ENCODE data around the gene MAN1C1. TPM values are rescaled to one million over a fixed set of nuclear protein-coding genes. Genes with fewer than 3 reads are reported as not detected.

The MAN1C1 gene
- total and polyA plus RNA-seq, 8 donors: 4.3 to 33.9 (median 6.1) TPM

DNA sequence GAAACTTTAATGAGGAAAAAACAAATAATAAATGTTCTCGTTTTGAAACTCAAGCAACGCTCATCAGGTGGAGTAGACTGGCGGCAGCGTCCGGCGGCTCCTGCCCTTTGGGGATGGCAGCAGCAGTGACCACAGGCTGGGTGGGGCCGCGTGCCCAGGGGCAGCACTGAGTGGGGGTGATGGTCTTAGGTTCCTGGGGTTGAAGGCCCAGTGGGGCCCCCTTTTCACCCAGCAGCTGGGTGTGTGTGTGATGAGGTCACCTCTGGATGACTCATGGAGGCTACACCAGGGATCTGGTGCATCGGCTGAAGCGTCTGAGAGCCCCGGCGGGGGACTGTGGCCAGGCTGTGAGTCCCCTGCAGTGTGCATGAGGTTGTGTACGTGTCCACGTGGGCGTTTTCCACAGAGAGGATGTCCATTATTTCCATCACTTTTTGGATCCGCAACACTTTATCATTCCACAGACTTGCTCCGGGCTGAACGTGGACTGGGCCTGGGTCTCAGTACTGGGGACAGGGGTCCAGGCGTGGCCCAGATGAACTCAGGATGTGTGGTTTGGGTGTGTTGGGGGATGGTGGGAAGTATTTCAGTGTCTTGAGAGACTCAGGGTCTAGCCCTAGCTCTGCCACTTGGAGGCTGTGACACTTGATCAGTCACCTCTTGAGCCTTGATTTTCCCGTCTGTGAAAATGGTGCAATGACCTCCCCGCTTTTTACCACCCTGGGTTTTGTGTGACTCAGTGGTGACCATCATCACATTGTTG lies 47.6 kb upstream of the MAN1C1 start:
- DNase-seq: no peak
- Histone ChIP-seq H3K36me3 (peaks cover 0 to 23% (median 16%) of the 10 kb centered on the region in 4 donors), H3K4me3 (no peak overlapping the region), H3K4me1 (peaks cover 45 to 65% (median 57%) of the 10 kb centered on the region in 4 donors), H3K27ac (peak overlapping the region in 4 of 5 donors; percentile 72 to 90 (median 84)), H3K9me3 (no peaks in the 10 kb centered on the region), H3K27me3 (no peaks in the 10 kb centered on the region)
- intact Hi-C loops (cut with DNase I; ENCODE audit: low total_unique reads): no loop called here
- TF ChIP-seq, protein P1, sequence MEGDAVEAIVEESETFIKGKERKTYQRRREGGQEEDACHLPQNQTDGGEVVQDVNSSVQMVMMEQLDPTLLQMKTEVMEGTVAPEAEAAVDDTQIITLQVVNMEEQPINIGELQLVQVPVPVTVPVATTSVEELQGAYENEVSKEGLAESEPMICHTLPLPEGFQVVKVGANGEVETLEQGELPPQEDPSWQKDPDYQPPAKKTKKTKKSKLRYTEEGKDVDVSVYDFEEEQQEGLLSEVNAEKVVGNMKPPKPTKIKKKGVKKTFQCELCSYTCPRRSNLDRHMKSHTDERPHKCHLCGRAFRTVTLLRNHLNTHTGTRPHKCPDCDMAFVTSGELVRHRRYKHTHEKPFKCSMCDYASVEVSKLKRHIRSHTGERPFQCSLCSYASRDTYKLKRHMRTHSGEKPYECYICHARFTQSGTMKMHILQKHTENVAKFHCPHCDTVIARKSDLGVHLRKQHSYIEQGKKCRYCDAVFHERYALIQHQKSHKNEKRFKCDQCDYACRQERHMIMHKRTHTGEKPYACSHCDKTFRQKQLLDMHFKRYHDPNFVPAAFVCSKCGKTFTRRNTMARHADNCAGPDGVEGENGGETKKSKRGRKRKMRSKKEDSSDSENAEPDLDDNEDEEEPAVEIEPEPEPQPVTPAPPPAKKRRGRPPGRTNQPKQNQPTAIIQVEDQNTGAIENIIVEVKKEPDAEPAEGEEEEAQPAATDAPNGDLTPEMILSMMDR (IDR thresholded peaks at IDR 0.05): no peak
- no peak for TF ChIP-seq POLR2A (IDR thresholded peaks at IDR 0.05)
- no peak for TF ChIP-seq EP300 (IDR thresholded peaks at IDR 0.05)
- no peak for TF ChIP-seq POLR2AphosphoS5 (IDR thresholded peaks at IDR 0.05)
- 61 to 74% (median 70%) methylated on average over 14 to 21 of the region's 21 CpGs for WGBS, 5 donors

DNA sequence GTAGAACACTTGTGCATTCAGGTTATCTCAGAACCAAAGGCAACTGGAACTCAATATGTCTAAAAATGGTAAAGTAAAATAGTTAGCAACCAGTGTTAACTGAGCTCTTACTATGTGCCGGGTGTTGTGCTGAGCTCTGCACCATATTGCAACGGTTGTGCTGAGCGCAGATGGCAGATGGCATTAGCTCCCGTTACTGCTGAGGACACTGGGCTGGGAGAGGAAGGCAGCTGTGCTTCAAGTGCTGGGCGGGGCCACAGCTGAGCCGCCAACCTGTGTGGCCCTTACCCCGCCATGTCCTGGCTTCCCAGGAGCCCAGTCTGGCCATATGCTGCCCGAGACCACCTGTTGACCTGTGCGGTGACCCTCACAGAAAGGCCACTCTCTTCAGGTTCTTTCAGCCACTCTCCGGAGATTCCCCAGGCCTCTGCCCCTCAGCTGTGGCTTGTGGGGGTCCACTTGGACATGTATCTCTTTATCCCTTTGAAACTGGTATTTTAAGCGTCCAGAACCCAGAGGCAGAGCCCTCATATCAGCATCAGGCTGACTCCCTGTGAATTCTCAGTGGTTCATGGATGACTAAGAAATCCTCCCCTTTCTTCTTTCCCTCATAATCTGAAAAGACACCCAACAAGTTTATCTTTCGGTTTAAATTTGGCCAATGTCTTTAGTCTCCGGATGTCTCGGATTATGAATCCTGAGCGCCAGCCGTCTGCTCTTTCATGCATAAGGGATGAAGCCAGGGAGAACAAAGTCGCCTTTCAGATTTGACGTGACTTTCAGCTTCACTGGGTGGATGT lies 46.8 kb upstream of the MAN1C1 start:
- intact Hi-C loops (cut with DNase I; ENCODE audit: low total_unique reads): no loop called here
- TF ChIP-seq POLR2AphosphoS5 (IDR thresholded peaks at IDR 0.05) (no peak), EP300 (IDR thresholded peaks at IDR 0.05) (no peak), POLR2A (IDR thresholded peaks at IDR 0.05) (no peak)
- TF ChIP-seq, protein P1 (IDR thresholded peaks at IDR 0.05): no peak
- Histone ChIP-seq H3K27me3 (no peaks in the 10 kb centered on the region), H3K36me3 (peaks cover 0 to 15% (median 8%) of the 10 kb centered on the region in 4 donors), H3K4me3 (no peak overlapping the region), H3K27ac (peak overlapping the region in 3 of 5 donors; percentile 84 to 90 (median 85)), H3K9me3 (no peaks in the 10 kb centered on the region), H3K4me1 (peaks cover 45 to 67% (median 59%) of the 10 kb centered on the region in 4 donors)
- WGBS, 5 donors: 76 to 85% (median 78%) methylated on average over 17 to 18 of the region's 18 CpGs
- no peak for DNase-seq

DNA sequence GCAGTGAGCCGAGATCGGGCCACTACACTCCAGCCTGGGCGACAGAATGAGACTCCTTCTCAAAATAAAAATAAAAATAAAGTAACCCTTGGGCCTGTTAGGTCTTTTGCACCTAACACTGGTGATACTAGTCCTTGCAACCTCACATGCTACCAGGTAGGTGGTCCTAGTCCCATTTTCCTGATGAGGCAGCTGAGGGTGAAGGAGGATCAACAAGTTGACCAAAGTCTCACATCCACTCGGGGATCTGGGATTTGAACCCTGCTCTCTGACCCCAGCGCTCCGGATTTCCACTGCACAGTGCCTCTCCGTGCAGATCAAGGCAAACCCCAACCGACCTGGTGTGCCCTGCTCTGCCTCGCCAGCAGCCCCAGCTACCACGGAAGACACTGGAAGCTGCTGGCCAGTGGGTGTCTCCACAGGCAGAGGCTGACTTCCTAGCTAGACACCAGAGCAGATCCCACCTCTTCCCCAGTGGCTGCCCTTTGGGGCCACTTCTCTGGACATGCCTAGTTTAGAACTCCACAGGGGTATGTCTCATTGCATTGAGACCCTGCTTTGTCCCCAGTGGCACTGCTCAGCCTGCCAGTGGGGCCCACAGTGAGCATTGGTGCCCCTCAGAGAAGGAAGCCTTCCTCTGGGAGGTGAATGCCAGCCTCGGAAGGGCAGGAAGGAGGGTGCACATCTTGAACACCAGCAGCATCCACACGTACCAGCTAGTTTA lies 45.6 kb upstream of the MAN1C1 start:
- WGBS, 5 donors: 74 to 83% (median 81%) methylated on average over 9 to 12 of the region's 12 CpGs
- Histone ChIP-seq H3K36me3 (peaks cover 0 to 5% (median under 1%) of the 10 kb centered on the region in 4 donors), H3K9me3 (no peaks in the 10 kb centered on the region)

More for the DNA sequence above, 45.6 kb upstream of the MAN1C1 start:
- Histone ChIP-seq H3K27me3 (no peaks in the 10 kb centered on the region), H3K4me1 (peaks cover 42 to 61% (median 51%) of the 10 kb centered on the region in 4 donors), H3K27ac (no peak overlapping the region), H3K4me3 (no peak overlapping the region)
- intact Hi-C loops (cut with DNase I; ENCODE audit: low total_unique reads): no loop called here
- TF ChIP-seq POLR2AphosphoS5 (IDR thresholded peaks at IDR 0.05) (no peak), POLR2A (IDR thresholded peaks at IDR 0.05) (no peak), EP300 (IDR thresholded peaks at IDR 0.05) (no peak)
- TF ChIP-seq, protein P1 (IDR thresholded peaks at IDR 0.05): no peak
- no peak for DNase-seq
